Measurements from ENCODE around the gene NUTM2G. TPM values are rescaled to one million over a fixed set of nuclear protein-coding genes. Genes with fewer than 3 reads are reported as not detected.
"Not testable (repeated sequence)": the region's sequence is repeated elsewhere in the genome, so short reads cannot be mapped to it uniquely, and the experiment has no call there.

NUTM2G gene
- polyA plus RNA-seq, 4 donors: 0.27 to 1.6 (median 1.0) TPM

DNA sequence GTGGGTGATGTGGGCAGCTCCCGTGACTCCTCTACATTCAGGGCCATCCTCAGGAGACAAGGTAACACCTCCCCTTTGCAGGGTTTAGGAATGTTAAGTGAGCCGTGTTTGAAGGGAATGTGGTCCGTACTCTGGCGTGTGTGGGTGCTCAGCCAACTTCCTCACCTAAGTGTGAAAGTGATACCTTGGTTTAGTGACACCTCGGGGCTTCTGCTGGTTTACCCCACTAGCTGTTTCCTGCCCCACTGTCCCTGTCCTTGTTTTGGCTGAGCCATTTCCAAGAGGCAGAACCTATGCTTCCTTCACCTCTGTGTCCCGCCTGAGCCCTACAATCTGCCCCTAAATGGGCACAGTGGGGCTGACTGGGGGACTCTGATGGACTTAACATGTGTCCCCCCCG, 12.3 kb downstream of the NUTM2G start:
- DNase-seq (ENCODE audit: low read depth in 4 of 4, low spot score in 2 of 4): not testable (repeated sequence)

DNA sequence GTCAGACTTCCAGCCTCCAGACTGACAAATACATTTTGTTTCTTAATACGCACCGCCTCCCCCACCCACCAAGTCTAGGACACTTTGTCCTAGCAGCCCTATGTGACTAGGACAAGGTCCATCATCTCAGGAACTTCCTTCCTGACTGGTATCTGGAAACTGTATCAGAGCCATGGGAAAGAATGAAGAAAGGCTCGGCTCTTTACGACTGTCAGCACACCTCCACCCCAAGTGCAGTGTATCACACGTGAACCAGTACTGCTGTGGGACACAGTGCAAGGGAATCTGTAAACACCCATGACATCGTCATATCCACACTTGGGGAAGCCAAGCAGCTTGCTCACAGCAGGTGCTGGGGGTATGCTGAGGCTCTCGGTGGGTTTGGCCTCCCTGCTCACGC, 13.0 kb downstream of the NUTM2G start:
- not testable (repeated sequence) for DNase-seq (ENCODE audit: low read depth in 4 of 4, low spot score in 2 of 4)

DNA sequence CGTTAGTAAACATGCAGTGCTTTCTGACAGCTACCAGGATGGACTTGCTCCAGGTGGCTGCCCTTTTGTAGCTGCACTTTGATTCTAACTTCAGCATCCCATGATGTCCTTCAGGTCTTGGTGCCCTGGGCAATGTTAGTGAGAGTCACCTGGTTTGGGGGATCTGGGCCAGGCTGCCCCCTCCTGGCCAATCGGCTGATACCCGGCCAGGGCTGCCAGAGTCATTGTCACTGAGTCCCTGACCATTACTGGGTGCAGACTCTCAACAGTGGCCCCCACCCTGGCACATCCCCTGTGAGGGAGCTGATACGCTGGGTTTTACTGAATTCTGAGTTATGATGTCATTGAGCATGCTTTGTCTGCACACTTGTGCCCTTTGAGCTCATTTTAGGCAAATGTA, 13.5 kb downstream of the NUTM2G start:
- not testable (repeated sequence) for DNase-seq (ENCODE audit: low read depth in 4 of 4, low spot score in 2 of 4)

DNA sequence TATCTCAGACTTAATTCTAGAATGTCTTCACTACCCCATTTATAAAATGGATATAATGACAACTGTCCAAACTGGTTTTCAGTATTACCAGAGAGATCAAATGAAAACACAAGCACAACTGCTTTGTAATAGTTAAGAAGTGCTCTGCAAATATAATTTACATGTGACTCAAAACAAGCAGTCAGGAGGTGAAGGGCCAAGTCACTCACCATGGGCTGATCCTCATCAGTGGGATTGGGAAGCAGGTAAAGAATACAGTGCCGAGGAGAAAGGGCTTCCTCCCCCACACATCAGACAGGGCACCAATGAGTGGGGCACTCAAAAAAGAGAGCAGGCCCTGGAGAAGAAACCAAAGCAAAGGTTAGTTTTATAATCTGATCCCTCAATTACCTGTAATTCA, 20.7 kb downstream of the NUTM2G start:
- not testable (repeated sequence) for DNase-seq (ENCODE audit: low read depth in 4 of 4, low spot score in 2 of 4)

DNA sequence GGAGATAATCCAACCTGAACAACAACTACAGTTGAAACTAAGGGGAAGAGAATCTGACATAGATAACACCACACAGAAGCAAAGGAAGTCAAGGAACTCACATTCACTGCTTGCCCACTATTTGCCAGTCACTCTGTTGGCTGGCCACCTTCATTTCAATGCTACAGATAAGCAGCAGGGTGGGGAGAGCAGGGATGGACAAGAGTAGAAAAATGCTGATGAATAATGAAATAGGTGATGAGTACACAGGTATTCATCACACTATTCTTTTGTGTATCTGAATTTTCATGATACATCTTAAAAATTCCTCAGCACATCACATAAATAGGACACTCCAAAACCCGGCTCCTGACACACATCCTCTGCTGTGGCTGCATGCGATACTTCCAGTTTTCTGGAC, 21.9 kb downstream of the NUTM2G start:
- DNase-seq (ENCODE audit: low read depth in 4 of 4, low spot score in 2 of 4): not testable (repeated sequence)

DNA sequence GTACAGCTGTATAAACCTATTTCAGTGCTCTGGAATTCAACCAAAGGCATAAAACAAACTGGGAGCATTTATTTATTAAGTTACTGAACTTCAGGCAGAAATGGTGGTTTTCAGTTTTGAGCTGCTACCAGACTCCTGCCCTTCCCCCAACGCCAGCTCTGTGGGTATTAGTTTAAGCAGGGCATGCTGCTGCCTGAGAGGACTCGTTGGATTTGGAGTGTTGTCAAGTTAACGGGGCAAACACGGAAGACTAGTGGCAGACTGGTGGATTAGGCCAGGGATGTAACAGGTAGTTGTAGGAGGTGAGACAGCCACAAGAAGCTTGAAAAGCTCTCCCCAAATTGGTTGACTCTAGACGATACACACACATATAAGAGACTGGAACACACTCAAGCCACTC, 38.9 kb downstream of the NUTM2G start:
- DNase-seq (ENCODE audit: low read depth in 4 of 4, low spot score in 2 of 4): not testable (repeated sequence)

DNA sequence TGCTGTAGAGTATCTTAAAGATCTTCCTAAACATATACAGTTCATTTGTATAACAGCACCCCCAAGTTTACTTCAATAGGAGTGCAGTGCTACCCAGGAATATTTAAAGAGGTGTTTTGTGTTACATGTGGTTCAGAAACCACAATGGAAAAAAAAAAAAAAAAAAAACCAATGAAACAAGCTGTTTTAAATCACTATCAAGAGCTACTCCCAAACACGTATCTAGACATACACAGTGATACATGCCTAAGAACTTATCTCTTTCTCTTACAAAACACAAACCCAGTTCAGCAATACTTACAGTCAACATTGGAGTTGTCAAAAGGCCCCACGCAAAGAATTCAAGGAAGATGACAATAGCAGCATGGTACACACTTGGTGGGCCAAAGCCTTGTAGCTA, 43.9 kb downstream of the NUTM2G start:
- DNase-seq (ENCODE audit: low read depth in 4 of 4, low spot score in 2 of 4): not testable (repeated sequence)

DNA sequence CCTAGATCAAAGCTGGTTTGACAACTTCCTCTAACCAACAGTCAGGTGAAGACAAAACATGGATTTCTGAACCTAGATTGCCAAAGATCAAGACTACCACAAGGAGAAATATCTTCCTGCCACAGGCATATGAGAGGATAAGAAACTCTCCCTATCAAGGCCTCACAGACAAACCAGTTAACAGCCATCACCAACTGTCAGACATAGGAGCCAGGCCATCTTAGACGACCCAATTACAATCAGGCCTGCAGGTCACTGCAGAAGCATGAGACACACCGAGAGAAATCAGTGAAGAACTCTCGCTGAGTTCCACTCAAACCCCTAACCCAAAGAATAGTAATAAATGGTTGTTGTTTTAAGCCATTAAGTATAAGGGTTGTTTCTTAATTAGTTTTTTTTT, 45.4 kb downstream of the NUTM2G start:
- not testable (repeated sequence) for DNase-seq (ENCODE audit: low read depth in 4 of 4, low spot score in 2 of 4)

GRCh38 chr9:96983496-96984122, 55.0 kb downstream of the NUTM2G start:
- not testable (repeated sequence) for DNase-seq (ENCODE audit: low read depth in 4 of 4, low spot score in 2 of 4)

DNA sequence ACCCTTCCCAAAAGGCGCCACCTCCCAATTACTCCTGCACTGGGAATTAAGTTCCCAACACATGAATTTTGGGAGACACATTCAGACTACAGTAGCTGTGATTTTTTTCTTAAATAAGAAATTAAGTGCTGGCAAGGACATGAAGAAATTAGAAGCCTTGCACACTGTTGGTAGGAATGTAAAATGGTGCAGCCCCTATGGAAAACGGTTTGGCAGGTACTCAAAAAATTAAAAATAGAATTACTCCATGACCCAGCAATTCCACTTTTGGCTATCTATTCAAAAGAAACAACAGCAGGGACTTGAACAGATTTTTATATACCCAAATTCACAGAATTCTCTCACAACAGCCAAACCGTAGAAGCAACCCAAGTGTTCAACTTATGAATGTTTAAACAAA, 55.5 kb downstream of the NUTM2G start:
- not testable (repeated sequence) for DNase-seq (ENCODE audit: low read depth in 4 of 4, low spot score in 2 of 4)

DNA sequence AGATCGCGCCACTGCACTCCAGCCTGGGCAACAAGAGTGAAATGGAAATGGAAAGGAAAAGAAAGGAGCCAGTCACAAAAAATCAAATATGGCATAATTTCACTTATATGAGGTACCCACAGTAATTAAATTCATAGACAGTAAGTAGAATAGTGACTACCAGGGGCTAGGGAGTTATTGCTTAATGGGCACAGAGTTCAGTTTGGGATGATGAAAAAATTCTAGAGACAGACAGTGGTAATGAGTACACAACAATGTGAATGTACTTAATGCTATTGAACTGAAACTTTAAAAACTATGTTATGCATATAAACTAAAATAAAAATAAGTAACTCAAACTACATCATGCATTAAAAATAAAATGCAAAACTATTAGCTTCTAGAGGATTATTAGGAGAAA, 56.2 kb downstream of the NUTM2G start:
- DNase-seq (ENCODE audit: low read depth in 4 of 4, low spot score in 2 of 4): not testable (repeated sequence)

Other genes starting within 250 kb of the NUTM2G start
- gene ZNF510, start 150.8 kb upstream of the NUTM2G start, polyA plus RNA-seq (ENCODE audit: insufficient read length in 4 of 4): 10 to 100 TPM; 17.8 to 22.3 (median 20.9) TPM
- 1 to 10 TPM; 6.4 to 9.8 (median 7.4) TPM for gene ZNF782, start 74.3 kb upstream of the NUTM2G start, polyA plus RNA-seq (ENCODE audit: insufficient read length in 4 of 4)
- 10 to 100 TPM; 20.0 to 35.2 (median 26.1) TPM for gene CTSV, start 110.3 kb downstream of the NUTM2G start, polyA plus RNA-seq (ENCODE audit: insufficient read length in 4 of 4)

Data from left renal cortex interstitium (tissue), 4 donors.